GM12872 (cell line): Measurements from ENCODE around the gene PATJ.

Experiments used
- CTCF ChIP-seq: IDR thresholded peaks from 3 replicates; pipeline ENCODE4 v1.5.1; 2011; ENCODE audit warnings: low read depth, mild to moderate bottlenecking, low read length, moderate library complexity; ENCODE audit not compliant: insufficient read depth

PATJ gene

GRCh38 chr1:62089570-62089969 is 347.3 kb downstream of the PATJ start:
- no peak for TF ChIP-seq CTCF

- TF ChIP-seq CTCF = no peak
Observed at GRCh38 chr1:62090016-62090415, 347.7 kb downstream of the PATJ start.

GRCh38 chr1:62092110-62092509 is 349.8 kb downstream of the PATJ start:
- TF ChIP-seq CTCF = no peak

GRCh38 chr1:62093261-62093660 is 351.0 kb downstream of the PATJ start:
- TF ChIP-seq CTCF = no peak

- no peak for TF ChIP-seq CTCF
Observed at GRCh38 chr1:62097464-62097863, 355.2 kb downstream of the PATJ start.

- no peak for TF ChIP-seq CTCF
Observed at GRCh38 chr1:62100442-62100841, 358.2 kb downstream of the PATJ start.

- no peak for TF ChIP-seq CTCF
Observed at GRCh38 chr1:62103846-62104245, 361.6 kb downstream of the PATJ start.

GRCh38 chr1:62107923-62108322 is 365.6 kb downstream of the PATJ start:
- TF ChIP-seq CTCF = no peak
